SW 1271 (cell line): ENCODE measurements around the gene LY6G6C.

Experiments used
- DNase-seq, 2 experiments: peaks; one replicate each; lab custom pipeline; 2025; lab: John Stamatoyannopoulos, UW

Gene LY6G6C, protein sequence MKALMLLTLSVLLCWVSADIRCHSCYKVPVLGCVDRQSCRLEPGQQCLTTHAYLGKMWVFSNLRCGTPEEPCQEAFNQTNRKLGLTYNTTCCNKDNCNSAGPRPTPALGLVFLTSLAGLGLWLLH

GRCh38 chr6:31721351-31722020, at the start of gene LY6G6C:
LY6G6C (minus strand) TSS chr6:31721746; CDS start chr6:31721679, 67 bp downstream.
- DNase-seq: no peak

DNA sequence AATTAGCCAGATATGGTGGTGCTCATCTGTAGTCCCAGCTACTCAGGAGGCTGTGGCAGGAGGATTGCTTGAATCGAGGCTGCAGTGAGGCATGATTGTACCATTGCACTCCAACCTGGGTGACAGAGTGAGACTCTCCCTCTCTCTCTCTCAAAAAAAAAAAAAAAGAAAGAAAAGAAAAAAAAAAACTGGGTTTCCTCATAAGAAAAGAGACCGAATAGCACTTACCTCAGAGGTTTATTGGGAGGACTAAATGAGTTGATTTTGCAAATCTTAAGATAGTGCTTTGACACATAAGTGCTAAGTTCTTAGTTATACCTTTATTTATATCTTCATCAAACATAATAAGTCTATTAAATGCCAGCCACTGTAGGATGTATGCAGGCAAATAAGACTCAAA, 49.3 kb upstream of the LY6G6C start:
- DNase-seq: no peak

DNA sequence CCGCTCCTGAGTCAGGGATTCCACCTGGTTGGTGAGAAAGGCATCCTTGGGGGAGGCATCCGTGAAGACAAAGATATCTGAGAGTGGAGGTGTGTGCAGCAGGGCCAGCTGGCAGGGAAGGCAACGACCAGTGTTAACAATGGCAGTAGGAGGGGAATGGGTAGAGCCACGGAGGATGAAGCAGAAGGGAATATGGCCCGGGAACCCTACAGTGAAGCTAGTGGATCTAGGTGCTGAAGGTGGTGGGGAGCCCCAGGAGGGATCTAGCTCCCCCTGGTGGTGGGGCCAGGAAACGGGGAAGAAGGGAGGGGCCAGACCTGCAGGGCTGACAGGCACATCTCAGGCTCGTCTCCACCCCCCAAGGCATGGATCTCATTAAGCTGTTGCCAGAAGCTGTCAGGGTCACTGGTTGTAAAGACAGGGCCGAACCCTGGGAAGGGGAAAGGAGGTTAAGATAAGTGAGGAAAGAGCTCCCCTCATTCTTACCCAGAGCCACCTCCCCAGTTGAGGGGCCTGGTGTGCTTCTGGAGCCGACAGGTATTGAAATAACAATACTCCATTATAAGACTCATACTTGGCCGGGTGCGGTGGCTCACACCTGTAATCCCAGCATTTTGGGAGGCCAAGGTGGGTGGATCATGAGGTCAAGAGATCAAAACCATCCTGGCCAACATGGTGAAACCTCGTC, 48.3 kb upstream of the LY6G6C start:
- peak in 1 of 2 experiments; percentile 34 for DNase-seq

DNA sequence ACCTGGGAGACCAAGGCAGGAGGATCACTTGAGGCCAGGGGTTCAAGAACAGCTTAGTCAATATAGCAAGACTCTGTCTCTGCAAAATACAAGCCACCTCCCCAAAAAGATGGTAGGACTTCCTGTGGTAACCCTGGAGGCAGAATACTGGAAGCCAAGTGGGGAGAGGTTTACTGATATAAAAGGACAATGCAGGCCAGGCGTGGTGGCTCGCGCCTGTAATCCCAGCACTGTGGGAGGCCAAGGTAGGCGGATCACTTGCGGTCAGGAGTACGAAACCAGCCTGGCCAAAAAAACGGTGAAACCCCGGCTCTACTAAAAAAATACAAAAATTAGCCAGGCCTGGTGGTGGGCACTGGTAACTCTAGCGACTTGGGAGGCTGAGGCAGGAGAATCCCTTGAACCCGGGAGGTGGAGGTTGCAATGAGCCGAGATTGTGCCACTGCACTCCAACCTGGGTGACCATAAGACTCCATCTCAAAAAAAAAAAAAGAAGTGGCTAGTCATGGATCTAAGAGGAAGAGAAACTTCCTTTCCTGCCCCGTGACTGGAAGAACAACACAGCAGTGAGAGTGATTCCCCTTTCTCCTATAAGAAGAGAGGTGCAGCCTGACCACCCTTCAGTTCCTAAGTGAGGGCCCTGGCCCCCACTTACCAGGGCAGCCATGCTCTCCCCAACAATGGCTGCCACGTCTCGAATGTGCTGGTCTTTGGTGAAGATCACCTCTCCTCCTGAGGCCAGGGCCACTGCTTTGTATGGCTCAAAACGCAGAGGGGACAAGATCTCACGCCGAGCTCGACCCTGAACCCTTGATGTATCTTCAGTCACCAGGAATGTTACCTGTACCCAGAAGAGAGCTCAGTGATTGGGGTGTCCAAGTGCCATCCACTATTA, 47.1 kb upstream of the LY6G6C start:
- DNase-seq: no peak

GRCh38 chr6:31767096-31767645, 45.6 kb upstream of the LY6G6C start:
- no peak for DNase-seq

- no peak for DNase-seq
Observed at GRCh38 chr6:31765910-31766794, 44.6 kb upstream of the LY6G6C start.

DNA sequence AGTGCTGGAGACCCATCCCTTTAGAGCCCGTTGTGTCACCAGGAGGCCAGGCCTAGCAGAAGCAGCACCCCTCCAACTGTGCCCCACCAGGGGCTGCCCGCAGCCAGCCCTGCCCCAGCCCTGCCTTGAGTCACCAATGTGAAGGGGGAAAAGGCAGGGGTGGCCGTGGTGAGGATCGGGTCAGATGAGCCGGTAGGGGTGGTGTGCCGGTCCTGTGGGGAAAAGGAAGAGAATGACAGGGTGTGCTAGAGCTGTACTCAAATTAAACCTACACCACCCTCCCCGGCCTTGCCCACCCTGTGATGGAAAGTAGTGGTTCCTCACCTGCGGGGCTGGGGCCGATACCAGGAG, 44.0 kb upstream of the LY6G6C start:
- no peak for DNase-seq

DNA sequence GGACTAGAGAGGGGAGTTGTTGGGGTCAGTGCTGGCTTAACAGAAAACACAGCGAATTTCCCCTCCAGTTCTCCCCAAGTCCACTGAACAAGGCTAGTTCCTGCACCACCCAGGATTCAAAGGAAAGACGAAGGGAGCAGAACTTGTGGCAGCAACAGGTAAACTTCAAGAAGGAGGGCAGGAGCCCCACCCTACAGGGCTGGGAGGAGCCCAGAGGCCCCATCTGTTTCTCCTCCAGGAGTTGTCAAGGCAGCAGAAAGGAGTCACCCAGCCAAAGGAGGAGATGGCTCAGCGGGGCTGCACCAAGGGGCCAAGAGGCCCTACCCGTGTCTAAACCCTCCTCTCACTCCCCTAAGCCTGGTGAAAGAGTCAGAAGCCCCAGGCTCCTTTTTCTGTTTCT, 42.7 kb upstream of the LY6G6C start:
- DNase-seq: no peak

- peak; percentile 13 to 37 for DNase-seq
Observed at GRCh38 chr6:31763619-31763940, 42.0 kb upstream of the LY6G6C start.

DNA sequence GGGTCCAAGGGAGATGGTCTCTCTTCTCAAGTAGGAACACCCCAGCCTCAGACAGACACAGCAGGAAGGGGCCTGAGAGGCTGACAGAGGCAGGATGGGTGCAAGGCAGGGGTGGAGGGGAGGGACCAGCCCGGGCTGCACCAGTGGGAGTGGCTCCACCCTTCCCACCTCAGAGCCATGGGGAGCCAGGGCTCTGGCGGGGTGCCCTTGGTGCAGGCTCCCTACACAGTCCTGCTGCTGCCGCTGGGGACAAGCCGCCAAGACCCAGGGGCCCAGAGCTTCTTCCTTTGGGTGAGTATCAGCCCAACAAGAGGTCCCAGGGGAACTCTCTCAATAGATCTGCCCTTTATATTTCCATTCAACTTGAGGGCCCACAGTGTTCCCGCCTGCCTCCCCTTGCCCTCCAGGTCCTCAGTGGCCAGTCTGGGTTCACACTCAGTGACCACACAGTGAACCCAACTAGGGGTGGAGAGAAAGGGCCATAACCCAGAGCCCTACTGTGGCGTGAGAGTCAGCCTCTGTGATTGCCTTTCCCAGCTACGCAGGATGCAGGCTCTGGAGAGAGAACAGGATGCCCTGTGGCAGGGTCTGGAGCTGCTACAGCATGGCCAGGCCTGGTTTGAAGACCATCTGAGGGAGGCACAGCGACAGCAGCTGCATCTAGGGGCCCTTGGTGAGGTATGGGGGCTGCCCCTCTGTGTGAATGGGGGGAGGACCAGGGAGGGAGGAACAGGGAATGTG, 41.5 kb upstream of the LY6G6C start:
- DNase-seq: no peak

DNA sequence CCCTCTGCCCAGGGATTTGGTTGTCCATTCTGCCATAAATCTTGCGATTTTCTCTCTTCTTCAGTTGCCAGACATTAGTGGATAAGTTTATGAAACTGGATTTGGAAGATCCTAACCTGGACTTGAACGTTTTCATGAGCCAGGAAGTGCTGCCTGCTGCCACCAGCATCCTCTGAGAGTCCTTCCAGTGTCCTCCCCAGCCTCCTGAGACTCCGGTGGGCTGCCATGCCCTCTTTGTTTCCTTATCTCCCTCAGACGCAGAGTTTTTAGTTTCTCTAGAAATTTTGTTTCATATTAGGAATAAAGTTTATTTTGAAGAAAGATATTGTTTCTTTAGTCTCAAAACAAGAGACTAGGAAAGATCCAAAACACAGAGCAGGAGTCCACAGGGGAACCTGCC, 40.8 kb upstream of the LY6G6C start, which contains the start of gene SAPCD1:
SAPCD1 (plus strand) TSS at position 301 of the 400 bp plus-strand sequence. CDS start 399 bp downstream, outside the sequence.
- DNase-seq: no peak

- DNase-seq: no peak
Observed at GRCh38 chr6:31761343-31761742, 39.8 kb upstream of the LY6G6C start.

- no peak for DNase-seq
Observed at GRCh38 chr6:31760790-31761189, 39.2 kb upstream of the LY6G6C start.

- no peak for DNase-seq
Observed at GRCh38 chr6:31758281-31758680, 36.7 kb upstream of the LY6G6C start.

GRCh38 chr6:31752739-31753319, 31.3 kb upstream of the LY6G6C start:
- DNase-seq: peak in 1 of 2 experiments; percentile 21

GRCh38 chr6:31750411-31751022, 29.0 kb upstream of the LY6G6C start:
- DNase-seq: no peak

- DNase-seq: no peak
Observed at GRCh38 chr6:31749301-31750036, 27.9 kb upstream of the LY6G6C start.

DNA sequence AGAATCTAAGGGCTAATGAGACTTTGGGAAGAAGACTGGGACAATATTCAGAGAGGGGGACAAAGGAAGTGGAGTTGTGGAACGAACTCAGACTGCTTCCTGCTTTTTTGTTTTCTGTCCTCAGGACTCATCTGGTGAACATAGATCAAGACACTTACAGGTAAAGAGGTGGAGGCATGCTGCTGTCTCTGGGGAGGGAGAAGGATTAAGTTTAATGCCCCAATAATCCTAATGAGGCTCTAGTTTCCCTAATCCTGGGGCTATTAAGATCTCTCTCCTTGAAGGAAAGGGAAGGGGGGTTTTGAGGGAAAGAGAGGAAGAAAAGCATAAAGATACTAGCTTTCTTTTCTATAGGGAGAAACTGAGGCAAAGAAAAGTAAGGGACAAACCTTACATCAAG, 22.9 kb upstream of the LY6G6C start:
- DNase-seq: no peak

DNA sequence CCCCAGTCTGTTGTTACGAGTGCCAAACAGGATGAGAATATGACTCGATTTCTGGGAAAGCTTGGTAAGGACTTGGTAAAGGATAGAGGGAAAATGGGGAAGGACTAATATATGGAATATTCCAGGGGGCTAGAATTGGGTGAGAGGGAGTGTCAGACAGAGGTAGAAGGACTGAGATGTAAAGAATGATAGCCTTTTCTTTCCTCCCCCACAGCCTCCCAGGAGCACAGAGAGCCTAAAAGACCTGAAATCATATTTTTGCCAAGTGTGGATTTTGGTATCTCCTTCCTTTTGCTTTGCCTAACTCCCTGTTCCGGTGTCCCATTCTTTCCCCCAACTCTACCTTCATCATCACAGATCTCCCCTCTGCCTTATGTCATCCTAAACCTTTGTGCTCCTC, 21.3 kb upstream of the LY6G6C start:
- DNase-seq: no peak
